HG03039 (cell line): ENCODE results near the gene SBNO1.
A peak's percentile ranks its signal among the peaks of the same experiment; 100 is the strongest.
"Not testable (repeated sequence)": the region's sequence is repeated elsewhere in the genome, so short reads cannot be mapped to it uniquely, and the experiment has no call there.

Experiments
- ATAC-seq: cut with Tn5 transposase; IDR thresholded peaks from one replicate; pipeline ENCODE4 v1.9.1; 2021; ENCODE audit warnings: mild to moderate bottlenecking, moderate library complexity; ENCODE audit not compliant: unreplicated experiment

SBNO1 gene

GRCh38 chr12:123364532-123365024 lies at the start of gene SBNO1:
Gene SBNO1 (minus strand): TSS chr12:123364847. CDS start chr12:123350441, 14,406 bp downstream.
- peak; percentile 27 for ATAC-seq

GRCh38 chr12:123410041-123410412 lies 45.4 kb upstream of the SBNO1 start:
- no peak for ATAC-seq

GRCh38 chr12:123409284-123410040 lies 44.8 kb upstream of the SBNO1 start:
- not testable (repeated sequence) for ATAC-seq

GRCh38 chr12:123408619-123409018 lies 44.0 kb upstream of the SBNO1 start:
- not testable (repeated sequence) for ATAC-seq

- not testable (repeated sequence) for ATAC-seq
Observed at GRCh38 chr12:123407934-123408333, 43.3 kb upstream of the SBNO1 start.

- ATAC-seq, result not testable (repeated sequence)
Observed at GRCh38 chr12:123407269-123407668, 42.6 kb upstream of the SBNO1 start.

GRCh38 chr12:123404581-123404980 lies 39.9 kb upstream of the SBNO1 start:
- no peak for ATAC-seq

GRCh38 chr12:123401753-123402683 lies 37.4 kb upstream of the SBNO1 start:
- no peak for ATAC-seq

GRCh38 chr12:123399255-123399617 lies 34.6 kb upstream of the SBNO1 start:
- no peak for ATAC-seq

- no peak for ATAC-seq
Observed at GRCh38 chr12:123398550-123399254, 34.1 kb upstream of the SBNO1 start.

GRCh38 chr12:123398177-123398549 lies 33.5 kb upstream of the SBNO1 start:
- no peak for ATAC-seq

- no peak for ATAC-seq
Observed at GRCh38 chr12:123397400-123397799, 32.8 kb upstream of the SBNO1 start.

GRCh38 chr12:123396954-123397353 lies 32.3 kb upstream of the SBNO1 start:
- no peak for ATAC-seq

- no peak for ATAC-seq
Observed at GRCh38 chr12:123396543-123396942, 31.9 kb upstream of the SBNO1 start.

GRCh38 chr12:123395236-123395635 lies 30.6 kb upstream of the SBNO1 start:
- no peak for ATAC-seq

GRCh38 chr12:123393747-123394146 lies 29.1 kb upstream of the SBNO1 start:
- ATAC-seq, result no peak

- ATAC-seq, result no peak
Observed at GRCh38 chr12:123391546-123392343, 27.1 kb upstream of the SBNO1 start.

- no peak for ATAC-seq
Observed at GRCh38 chr12:123390498-123391426, 26.1 kb upstream of the SBNO1 start.
